Caco-2 (cell line): ENCODE results near the gene RNF217. TPM values are rescaled to one million over a fixed set of nuclear protein-coding genes. Genes with fewer than 3 reads are reported as not detected.

Experiments
- BruUV-seq: library from RNA; stranded (reverse); fragments of 400-500 nt; replicated peaks from 2 replicates; lab custom pipeline; 2021; lab: Mats Ljungman, UMichigan
- CTCF ChIA-PET: fragments of 300-600 bp; sonication (Branson Sonifier 250); formaldehyde crosslinking; loops from one replicate; lab custom pipeline; 2022; ENCODE audit warnings: antibody characterized with exemption; lab: Charles Lee
- POLR2A ChIA-PET: fragments of 300-600 bp; sonication (Branson Sonifier 250); formaldehyde crosslinking; loops from one replicate; lab custom pipeline; 2022; ENCODE audit warnings: antibody characterized with exemption; lab: Charles Lee
- DNase-seq, 2 experiments: peaks; one replicate each; pipeline versions ENCODE4 v3.0.0 to v3.0.0-alpha.2; 2020 to 2022
- H3K27me3 ChIP-seq: replicated peaks from 2 replicates; pipeline ENCODE4 v1.6.0; 2011; ENCODE audit warnings: low read length; ENCODE audit not compliant: control insufficient read depth, insufficient read depth
- H3K36me3 ChIP-seq: 2 replicates; pipeline ENCODE4 v1.5.1; 2011; ENCODE audit warnings: low read length; ENCODE audit not compliant: control insufficient read depth, insufficient read depth
- H3K4me1 ChIP-seq: fragments of 250-450 bp; sonication (Bioruptor Pico); 2 replicates; pipeline ENCODE4 v1.5.1; 2020; ENCODE audit warnings: mild to moderate bottlenecking
- H3K4me3 ChIP-seq: 2 replicates; pipeline ENCODE4 v1.5.1; 2011; ENCODE audit warnings: low read depth, mild to moderate bottlenecking, control low read depth, low read length
- H3K9me3 ChIP-seq: fragments of 250-450 bp; sonication (Bioruptor Pico); 2 replicates; pipeline ENCODE4 v1.5.1; 2020; ENCODE audit warnings: mild to moderate bottlenecking, moderate library complexity
- H3K27ac Mint-ChIP-seq: one replicate; pipeline ENCODE4 v1.8.0; 2022; ENCODE audit warnings: mixed read lengths; ENCODE audit not compliant: unreplicated experiment
- H3K27me3 Mint-ChIP-seq: one replicate; pipeline ENCODE4 v1.8.0; 2022; ENCODE audit warnings: mixed read lengths; ENCODE audit not compliant: insufficient read depth, unreplicated experiment
- H3K36me3 Mint-ChIP-seq: one replicate; pipeline ENCODE4 v1.8.0; 2022; ENCODE audit warnings: mild to moderate bottlenecking, mixed read lengths; ENCODE audit not compliant: insufficient read depth, unreplicated experiment
- H3K4me1 Mint-ChIP-seq: one replicate; pipeline ENCODE4 v1.8.0; 2022; ENCODE audit warnings: low read depth, mixed read lengths; ENCODE audit not compliant: unreplicated experiment
- H3K4me3 Mint-ChIP-seq: one replicate; pipeline ENCODE4 v1.8.0; 2022; ENCODE audit warnings: mild to moderate bottlenecking, moderate library complexity, mixed read lengths; ENCODE audit not compliant: unreplicated experiment
- H3K9me3 Mint-ChIP-seq: one replicate; pipeline ENCODE4 v1.8.0; 2022; ENCODE audit warnings: mixed read lengths; ENCODE audit not compliant: unreplicated experiment
- intact Hi-C: fragments of 100-400 bp; cut with micrococcal nuclease; formaldehyde crosslinking; loops from one replicate; pipeline ENCODE4 v1.10.0; 2022; ENCODE audit not compliant: unreplicated experiment
- total RNA-seq: library from RNA; stranded (reverse); gene quantifications from 2 replicates; pipeline ENCODE4 v1.2.3, GENCODE V29; 2022
- TF ChIP-seq, protein P1 (sequence below), 2 experiments: fragments of 200-600 bp in 1 of 2; IDR thresholded peaks; 1 replicate in 1 of 2; 2 replicates in 1 of 2; pipeline versions ENCODE4 v1.5.1 to v1.8.0; 2011 to 2022; ENCODE audit warnings: antibody characterized with exemption in 1 of 2, control low read depth in 1 of 2, inconsistent platforms in 1 of 2, low read depth in 1 of 2, low read length in 1 of 2, mild to moderate bottlenecking in 1 of 2, moderate library complexity in 1 of 2; ENCODE audit not compliant: insufficient read depth in 1 of 2, severe bottlenecking in 1 of 2, unreplicated experiment in 1 of 2

RNF217 gene
- total RNA-seq, 1 experiment from 2014 or later = 0.09 TPM

DNA sequence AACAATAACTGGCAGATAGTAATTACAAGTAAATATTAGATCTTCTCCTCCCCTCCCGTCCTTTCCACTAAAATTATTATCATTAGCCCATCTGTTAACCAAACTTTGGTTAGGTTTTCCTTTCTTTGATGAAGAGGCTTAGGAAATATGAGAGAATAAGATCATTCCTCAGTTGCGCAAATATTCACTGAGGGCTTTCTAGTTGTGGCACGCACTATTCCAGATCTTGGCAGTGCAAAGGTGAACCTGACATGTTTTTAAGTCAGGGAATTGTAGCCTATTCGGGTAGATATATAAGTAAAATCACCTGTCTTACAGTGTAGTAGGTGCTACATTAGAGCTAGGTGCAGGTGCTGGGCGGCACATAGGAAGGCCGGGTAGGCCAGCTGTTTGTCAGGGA lies 31.1 kb downstream of the RNF217 start:
- H3K27ac Mint-ChIP-seq = no peak overlapping the region
- H3K36me3 ChIP-seq = no peaks in the 10 kb centered on the region
- peaks cover 4% of the 10 kb centered on the region; the same call in 1 of the 2 replicates for H3K9me3 ChIP-seq
- H3K36me3 Mint-ChIP-seq = no peaks in the 10 kb centered on the region
- peaks cover 6% of the 10 kb centered on the region for H3K27me3 Mint-ChIP-seq
- no peaks in the 10 kb centered on the region for H3K9me3 Mint-ChIP-seq
- TF ChIP-seq, protein P1, sequence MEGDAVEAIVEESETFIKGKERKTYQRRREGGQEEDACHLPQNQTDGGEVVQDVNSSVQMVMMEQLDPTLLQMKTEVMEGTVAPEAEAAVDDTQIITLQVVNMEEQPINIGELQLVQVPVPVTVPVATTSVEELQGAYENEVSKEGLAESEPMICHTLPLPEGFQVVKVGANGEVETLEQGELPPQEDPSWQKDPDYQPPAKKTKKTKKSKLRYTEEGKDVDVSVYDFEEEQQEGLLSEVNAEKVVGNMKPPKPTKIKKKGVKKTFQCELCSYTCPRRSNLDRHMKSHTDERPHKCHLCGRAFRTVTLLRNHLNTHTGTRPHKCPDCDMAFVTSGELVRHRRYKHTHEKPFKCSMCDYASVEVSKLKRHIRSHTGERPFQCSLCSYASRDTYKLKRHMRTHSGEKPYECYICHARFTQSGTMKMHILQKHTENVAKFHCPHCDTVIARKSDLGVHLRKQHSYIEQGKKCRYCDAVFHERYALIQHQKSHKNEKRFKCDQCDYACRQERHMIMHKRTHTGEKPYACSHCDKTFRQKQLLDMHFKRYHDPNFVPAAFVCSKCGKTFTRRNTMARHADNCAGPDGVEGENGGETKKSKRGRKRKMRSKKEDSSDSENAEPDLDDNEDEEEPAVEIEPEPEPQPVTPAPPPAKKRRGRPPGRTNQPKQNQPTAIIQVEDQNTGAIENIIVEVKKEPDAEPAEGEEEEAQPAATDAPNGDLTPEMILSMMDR (IDR thresholded peaks at IDR 0.05; ENCODE audit: insufficient read depth in 1 of 2, low read depth in 1 of 2, low read length in 1 of 2, severe bottlenecking in 1 of 2, unreplicated experiment in 1 of 2) = no peak
- no peaks in the 10 kb centered on the region for H3K27me3 ChIP-seq
- CTCF ChIA-PET = no interaction called here
- no peak overlapping the region for H3K4me3 Mint-ChIP-seq
- intact Hi-C loops = no loop called here
- H3K4me1 ChIP-seq = no peaks in the 10 kb centered on the region
- H3K4me1 Mint-ChIP-seq = no peaks in the 10 kb centered on the region
- no TSS peak for BruUV-seq
- POLR2A ChIA-PET = no interaction called here
- no peak for DNase-seq
- no peak overlapping the region for H3K4me3 ChIP-seq

DNA sequence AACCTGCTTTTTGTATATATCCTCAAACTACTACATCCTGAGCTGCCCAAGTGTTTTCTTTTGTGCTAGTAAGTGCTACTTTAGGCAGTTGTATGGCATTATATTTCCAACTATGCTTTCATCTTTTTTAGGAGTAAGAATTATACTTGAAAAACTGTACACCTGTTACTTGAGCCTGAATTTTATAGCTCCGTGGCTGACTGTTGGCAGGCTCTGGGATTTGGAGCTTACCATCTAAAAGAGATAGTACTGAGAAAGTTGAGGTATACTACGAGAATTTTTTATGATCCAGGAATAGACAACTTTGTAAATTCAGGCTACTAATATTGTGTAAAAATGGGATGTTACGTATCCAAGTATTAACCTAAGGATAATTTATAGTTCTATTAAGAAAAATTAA lies 32.4 kb downstream of the RNF217 start:
- Mint-ChIP-seq H3K27ac (no peak overlapping the region), H3K27me3 (peaks cover 6% of the 10 kb centered on the region), H3K4me3 (no peak overlapping the region), H3K9me3 (no peaks in the 10 kb centered on the region), H3K36me3 (no peaks in the 10 kb centered on the region), H3K4me1 (no peaks in the 10 kb centered on the region)
- ChIA-PET POLR2A (no interaction called here), CTCF (no interaction called here)
- H3K4me1 ChIP-seq = no peaks in the 10 kb centered on the region
- H3K9me3 ChIP-seq = no peaks in the 10 kb centered on the region
- no TSS peak for BruUV-seq
- H3K36me3 ChIP-seq = no peaks in the 10 kb centered on the region
- TF ChIP-seq, protein P1 (IDR thresholded peaks at IDR 0.05; ENCODE audit: insufficient read depth in 1 of 2, low read depth in 1 of 2, low read length in 1 of 2, severe bottlenecking in 1 of 2, unreplicated experiment in 1 of 2) = no peak
- no peak overlapping the region for H3K4me3 ChIP-seq
- intact Hi-C loops = no loop called here
- no peaks in the 10 kb centered on the region for H3K27me3 ChIP-seq
- no peak for DNase-seq

DNA sequence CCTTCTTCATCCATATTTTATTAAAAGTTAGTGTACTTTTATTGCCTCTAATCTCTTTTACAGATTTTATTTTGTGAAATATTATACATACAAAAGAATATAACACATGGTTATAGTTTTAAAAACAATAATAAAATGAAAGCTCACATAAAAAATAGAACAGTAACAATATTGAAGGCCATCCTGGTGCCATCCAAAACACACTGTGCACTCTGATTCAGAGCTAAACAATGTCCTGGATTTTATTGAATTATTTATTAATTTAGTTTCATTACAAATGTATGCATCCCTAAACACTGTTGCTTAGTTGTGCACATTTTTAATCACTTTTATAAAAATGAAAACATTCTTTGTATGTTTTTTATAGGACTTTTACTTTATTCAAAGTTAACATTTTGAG lies 32.9 kb downstream of the RNF217 start:
- intact Hi-C loops = no loop called here
- POLR2A ChIA-PET = no interaction called here
- Mint-ChIP-seq H3K27ac (no peak overlapping the region), H3K9me3 (no peaks in the 10 kb centered on the region), H3K4me3 (no peak overlapping the region), H3K36me3 (no peaks in the 10 kb centered on the region), H3K4me1 (no peaks in the 10 kb centered on the region), H3K27me3 (peaks cover 6% of the 10 kb centered on the region)
- no peaks in the 10 kb centered on the region for H3K9me3 ChIP-seq
- no peaks in the 10 kb centered on the region for H3K4me1 ChIP-seq
- H3K4me3 ChIP-seq = no peak overlapping the region
- BruUV-seq = no TSS peak
- TF ChIP-seq, protein P1 (IDR thresholded peaks at IDR 0.05; ENCODE audit: insufficient read depth in 1 of 2, low read depth in 1 of 2, low read length in 1 of 2, severe bottlenecking in 1 of 2, unreplicated experiment in 1 of 2) = no peak
- CTCF ChIA-PET = no interaction called here
- no peak for DNase-seq
- no peaks in the 10 kb centered on the region for H3K27me3 ChIP-seq
- H3K36me3 ChIP-seq = no peaks in the 10 kb centered on the region
